DMS153 treated with DMSO at 0.1 percent for 48 hours (cell line): ENCODE measurements around the gene DERL3.

Source experiments
- DNase-seq: peaks from one replicate; lab custom pipeline; 2025; ENCODE audit not compliant: unreplicated experiment; lab: John Stamatoyannopoulos, UW

Gene DERL3

GRCh38 chr22:23806837-23807236, 32.0 kb downstream of the DERL3 start:
- no peak for DNase-seq

DNA sequence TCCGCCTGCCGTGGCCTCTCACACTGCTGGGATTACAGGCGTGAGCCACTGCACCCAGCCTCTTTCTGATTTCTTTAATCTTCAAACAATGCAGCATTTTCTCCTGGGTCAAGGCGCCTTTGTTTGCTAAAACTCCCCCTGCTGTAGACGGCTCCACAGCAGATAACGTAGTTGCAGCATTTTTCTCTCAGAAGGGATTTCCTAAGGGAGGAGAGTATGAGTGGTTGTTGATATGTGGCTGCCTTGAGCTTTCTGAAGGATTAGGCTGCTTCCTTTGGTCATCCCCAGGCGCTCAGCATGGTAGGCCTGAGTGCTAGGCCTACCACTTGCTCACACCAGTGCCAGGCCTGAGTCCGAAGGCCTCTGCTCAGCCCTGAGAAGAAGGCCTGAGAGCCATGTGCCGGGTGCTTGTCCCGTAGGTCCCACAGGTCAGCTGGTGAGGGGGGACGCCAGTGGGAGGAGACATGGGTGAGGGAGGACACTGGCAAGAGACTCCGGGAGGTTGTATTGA, 34.0 kb downstream of the DERL3 start:
- DNase-seq: no peak

- no peak for DNase-seq
These were observed 35.6 kb downstream of the DERL3 start for GRCh38 chr22:23803001-23803819.

DNA sequence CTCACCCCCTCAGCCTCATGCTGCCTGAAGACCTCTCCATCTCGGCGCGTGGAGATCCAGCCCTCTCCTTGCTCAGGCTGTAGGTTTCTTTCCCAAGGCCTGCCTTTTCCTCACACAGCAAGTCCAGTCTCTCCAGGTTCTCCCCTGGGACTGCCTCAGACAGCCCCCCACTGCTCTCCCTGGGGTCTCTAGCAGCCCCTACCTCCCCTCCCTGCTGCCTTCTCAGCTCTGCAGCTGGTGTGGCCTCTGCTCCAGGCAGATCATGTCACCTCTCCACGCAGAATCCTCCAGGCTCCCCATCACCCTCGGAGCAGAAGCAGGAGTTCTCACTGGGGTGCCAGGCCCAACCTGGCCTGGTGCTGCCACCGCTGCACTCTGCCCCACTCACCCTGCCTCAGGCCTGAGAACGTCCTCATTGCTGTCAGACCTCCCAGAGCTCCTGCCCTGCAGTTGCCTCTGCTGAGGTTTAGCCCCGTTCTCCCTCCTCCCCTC, 36.9 kb downstream of the DERL3 start:
- no peak for DNase-seq

DNA sequence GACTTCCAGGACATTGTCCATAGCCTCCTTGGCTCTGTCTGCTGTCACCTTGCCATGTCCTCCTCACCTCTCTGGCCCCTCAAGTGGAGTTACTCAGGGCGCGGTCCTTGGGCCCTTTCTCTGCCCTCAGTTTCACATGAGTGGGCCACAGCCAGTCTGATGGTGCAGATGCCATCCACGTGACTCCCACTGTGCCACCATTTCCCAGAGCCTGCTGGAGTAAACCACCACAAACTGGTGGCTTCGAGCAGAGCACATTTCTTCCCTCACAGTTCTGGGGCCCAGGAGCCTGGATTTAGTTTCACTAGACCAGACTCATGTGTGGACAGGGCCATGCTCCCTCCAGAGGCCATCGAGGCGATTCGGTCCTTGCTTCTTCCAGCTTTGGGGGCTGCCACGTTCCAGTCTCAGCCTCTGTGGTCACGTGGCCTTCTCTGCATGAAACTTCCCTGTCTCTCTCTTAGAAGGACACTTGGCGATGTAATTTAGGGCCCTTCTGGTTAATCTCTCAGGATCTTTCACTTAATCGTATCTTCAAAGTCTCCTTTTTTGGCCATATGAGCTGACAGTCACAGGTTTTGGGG, 37.5 kb downstream of the DERL3 start:
- DNase-seq: no peak

- no peak for DNase-seq
These were observed 38.2 kb downstream of the DERL3 start for GRCh38 chr22:23800297-23801237.

- DNase-seq: no peak
These were observed 42.3 kb downstream of the DERL3 start for GRCh38 chr22:23796461-23796860.

GRCh38 chr22:23793326-23793725, 45.5 kb downstream of the DERL3 start:
- no peak for DNase-seq

DNA sequence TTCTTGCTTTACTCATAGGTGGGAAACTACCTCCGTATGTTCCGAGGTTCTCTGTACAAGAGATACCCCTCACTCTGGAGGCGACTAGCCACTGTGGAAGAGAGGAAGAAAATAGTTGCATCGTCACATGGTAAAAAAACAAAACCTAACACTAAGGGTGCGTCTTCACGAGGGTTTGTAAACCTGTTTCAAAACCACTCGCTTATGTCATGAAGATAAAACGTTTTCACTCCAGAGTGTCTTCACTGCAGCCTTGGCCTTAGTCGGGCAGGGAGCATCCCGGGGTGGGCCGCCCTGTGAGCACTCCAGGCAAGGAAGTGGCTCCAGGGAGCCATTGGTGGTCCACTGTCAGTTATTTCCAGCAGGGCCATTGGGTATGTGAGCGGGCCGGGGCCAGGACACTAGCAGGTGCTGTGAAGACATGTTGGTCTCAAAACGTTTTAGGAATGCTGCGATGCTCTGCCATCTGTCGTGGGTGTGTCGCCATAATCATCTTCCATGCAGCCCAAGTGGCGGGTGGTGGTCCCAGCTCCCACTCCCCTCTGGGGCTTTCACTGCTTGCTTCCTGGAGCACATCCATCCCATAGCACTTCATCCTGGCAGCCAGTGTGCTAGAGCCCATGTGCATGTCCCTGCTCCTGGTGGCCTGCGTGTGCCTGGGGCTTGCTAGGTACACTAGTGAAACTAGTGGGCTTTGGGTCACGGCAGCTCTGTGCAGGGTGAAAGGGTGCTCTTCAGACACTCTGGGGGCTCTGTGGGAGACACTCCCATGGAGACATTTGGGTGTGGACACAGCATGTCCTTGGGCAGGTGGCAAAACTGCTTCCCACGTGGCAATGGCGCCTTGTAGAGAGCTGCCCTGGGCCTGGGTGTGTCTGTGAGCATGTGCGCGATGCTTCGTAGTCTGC, 46.8 kb downstream of the DERL3 start:
- no peak for DNase-seq

DNA sequence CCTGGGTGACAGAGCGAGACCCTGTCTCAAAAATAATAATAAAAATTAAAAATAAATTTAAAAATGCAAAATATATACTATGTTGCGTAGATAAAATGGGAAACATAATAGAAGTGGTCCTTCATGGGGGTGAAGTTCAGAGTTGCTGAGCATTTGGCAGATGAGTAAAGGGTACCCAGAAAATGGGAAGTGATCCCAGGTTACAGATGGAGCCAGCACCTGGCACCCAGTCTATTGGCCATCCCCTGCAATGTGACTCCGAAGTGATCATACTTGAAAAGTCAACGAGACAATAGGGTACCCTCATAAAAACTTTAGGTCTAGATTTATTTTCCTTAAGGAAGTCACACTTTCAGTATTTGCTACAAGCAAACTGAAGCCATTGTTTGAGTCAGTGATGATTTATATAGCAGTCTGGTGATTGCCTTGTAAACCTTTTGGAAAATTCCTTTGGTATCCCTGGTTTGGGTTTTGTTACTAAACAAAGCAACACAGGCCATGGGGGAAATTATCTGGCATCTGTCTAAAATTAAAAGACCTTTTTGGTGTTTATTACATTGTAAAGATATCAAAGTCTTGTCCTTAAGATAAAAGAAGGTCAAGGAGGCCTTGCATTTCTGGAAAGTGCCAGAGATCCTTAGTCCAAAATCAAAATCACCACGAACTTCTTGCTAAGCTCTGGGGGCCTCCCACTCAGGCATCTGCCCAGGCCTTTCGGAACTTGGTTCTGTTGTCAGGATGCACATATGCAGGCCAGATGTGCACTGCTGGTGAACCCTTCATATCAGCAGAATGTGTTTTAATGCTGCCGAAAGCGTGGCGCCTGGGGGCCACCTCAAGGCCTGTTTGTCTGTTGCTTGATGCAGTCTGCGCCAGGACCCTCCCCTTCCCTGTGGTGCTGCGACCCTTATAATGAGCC, 47.7 kb downstream of the DERL3 start:
- no peak for DNase-seq

DNA sequence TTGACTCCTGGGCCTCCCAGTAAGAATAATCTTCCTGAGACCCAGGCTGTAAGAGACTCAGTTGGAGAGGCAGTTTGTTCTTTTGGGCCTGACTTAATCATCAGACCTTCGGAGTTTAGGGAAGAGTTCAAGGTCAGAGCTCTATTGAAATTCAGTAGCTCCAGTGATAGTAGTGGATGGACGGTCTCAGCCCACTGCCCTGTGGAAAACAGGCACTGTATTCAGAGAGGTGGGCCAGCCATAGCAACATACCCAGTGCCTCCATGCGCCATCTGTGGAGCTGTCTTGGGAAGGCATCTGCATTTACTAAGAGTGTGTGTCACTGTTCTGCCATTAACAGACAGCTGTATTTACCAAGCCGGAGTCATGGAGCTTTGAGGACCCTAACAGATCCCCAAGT, 49.2 kb downstream of the DERL3 start:
- no peak for DNase-seq

GRCh38 chr22:23789121-23789520, 49.7 kb downstream of the DERL3 start:
- peak; percentile 19 for DNase-seq

- no peak for DNase-seq
These were observed 50.9 kb downstream of the DERL3 start for GRCh38 chr22:23787910-23788309.

DNA sequence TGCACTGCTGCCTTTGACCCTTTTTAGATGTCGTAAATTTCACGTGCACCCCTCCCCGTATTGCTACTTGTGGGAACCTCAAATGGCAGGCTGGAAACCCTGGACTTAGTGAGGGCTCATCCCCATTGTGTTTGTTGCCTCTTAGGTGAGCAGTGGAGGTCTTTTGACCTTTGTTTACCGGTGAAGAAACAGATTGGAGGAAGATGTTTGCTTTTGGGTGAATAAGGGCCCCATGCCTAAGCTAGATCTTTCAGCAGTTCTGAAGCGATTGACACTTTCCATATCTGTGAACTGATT, 51.3 kb downstream of the DERL3 start:
- DNase-seq: no peak

GRCh38 chr22:23786752-23787599, 51.8 kb downstream of the DERL3 start, which contains the start of gene SMARCB1:
TSS of gene SMARCB1 (plus strand) at chr22:23786966. CDS start at chr22:23787170, 204 bp downstream.
- peak; percentile 72 for DNase-seq

DNA sequence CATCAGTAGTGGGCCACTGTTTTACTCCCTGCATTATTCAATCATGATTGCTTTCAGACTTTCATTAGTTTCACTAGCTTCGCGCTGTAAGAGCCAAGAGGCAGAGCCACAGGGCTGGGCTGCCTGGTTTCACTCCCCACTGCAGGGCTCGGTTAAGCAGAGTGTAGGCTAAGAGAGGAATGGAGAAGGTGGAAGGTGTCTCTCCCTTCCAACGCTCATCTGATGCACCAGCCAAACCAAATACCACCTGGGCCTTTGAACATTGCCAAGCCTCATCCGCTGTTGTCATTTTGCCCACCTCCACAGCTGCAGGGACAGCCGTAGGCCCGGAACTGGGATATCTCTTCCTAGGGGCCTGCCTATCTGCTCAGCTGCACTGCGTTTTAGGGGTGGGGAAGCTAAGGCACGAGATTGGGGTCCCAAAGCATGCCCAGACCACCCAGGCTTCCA, 52.5 kb downstream of the DERL3 start:
- no peak for DNase-seq
